Fibroblast of lung (primary cell): ENCODE results near the gene ARHGEF16.

Source experiments
- EZH2 ChIP-seq: IDR thresholded peaks from 2 replicates; pipeline ENCODE4 v1.5.1; 2012; ENCODE audit warnings: low read length, control low read depth, mild to moderate bottlenecking; ENCODE audit errors: missing control alignments
- TF ChIP-seq, protein P1 (sequence below), 2 donors: IDR thresholded peaks in 1 of 2; conservative IDR thresholded peaks in 1 of 2; 1 replicate in 1 of 2; 2 replicates in 1 of 2; pipeline ENCODE4 v1.5.1; 2011 to 2012; ENCODE audit warnings: low read length in 2 of 2, control low read depth in 1 of 2, inconsistent platforms in 1 of 2, low read depth in 1 of 2, mild to moderate bottlenecking in 1 of 2

DNA sequence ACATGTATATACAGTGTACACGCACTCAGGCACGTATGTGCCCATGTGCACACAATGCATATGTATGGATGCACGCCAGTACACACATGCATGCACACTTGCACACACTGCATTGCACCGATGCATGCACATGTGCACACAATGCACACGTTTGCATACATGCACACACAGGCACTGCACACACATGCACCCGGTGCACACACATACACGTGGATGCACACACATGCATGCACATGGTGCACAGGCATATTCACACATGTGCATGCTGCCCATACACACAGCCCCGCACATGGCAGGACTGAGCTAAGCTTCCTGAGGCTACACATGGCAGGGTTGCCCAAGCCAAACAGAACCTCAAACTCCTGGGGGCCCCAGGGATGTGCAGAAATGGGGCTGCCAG is 19.6 kb downstream of the ARHGEF16 start:
- TF ChIP-seq, protein P1, sequence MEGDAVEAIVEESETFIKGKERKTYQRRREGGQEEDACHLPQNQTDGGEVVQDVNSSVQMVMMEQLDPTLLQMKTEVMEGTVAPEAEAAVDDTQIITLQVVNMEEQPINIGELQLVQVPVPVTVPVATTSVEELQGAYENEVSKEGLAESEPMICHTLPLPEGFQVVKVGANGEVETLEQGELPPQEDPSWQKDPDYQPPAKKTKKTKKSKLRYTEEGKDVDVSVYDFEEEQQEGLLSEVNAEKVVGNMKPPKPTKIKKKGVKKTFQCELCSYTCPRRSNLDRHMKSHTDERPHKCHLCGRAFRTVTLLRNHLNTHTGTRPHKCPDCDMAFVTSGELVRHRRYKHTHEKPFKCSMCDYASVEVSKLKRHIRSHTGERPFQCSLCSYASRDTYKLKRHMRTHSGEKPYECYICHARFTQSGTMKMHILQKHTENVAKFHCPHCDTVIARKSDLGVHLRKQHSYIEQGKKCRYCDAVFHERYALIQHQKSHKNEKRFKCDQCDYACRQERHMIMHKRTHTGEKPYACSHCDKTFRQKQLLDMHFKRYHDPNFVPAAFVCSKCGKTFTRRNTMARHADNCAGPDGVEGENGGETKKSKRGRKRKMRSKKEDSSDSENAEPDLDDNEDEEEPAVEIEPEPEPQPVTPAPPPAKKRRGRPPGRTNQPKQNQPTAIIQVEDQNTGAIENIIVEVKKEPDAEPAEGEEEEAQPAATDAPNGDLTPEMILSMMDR (conservative IDR thresholded peaks at IDR 0.05 in 1 of 2, IDR thresholded peaks at IDR 0.05 in 1 of 2; ENCODE audit: low read depth in 1 of 2, low read length in 2 of 2), result no peak
- no peak for TF ChIP-seq EZH2
